GM23338 (cell line): ENCODE results near the gene TBC1D14. TPM values are rescaled to one million over a fixed set of nuclear protein-coding genes. Genes with fewer than 3 reads are reported as not detected.

Source experiments
- ATAC-seq: fragments of 200-7000 bp; cut with Tn5 transposase; 3 replicates; pipeline ENCODE4 v1.9.1; 2020
- DNase-seq: peaks from one replicate; pipeline ENCODE4 v3.0.0-alpha.2; 2015; ENCODE audit warnings: low spot score
- H2AFZ ChIP-seq: fragments of 200-600 bp; sonication (generic); 2 replicates; pipeline ENCODE4 v1.8.0; 2016; ENCODE audit warnings: antibody characterized with exemption, mild to moderate bottlenecking, moderate library complexity
- H3F3A ChIP-seq: fragments of 200-600 bp; sonication (generic); replicated peaks from 2 replicates; pipeline ENCODE4 v1.8.0; 2017; ENCODE audit warnings: antibody characterized with exemption, mixed run types, low read depth
- H3K27ac ChIP-seq: fragments of 200-600 bp; sonication (generic); 2 replicates; pipeline ENCODE4 v1.6.1; 2016; ENCODE audit warnings: low read depth
- H3K27me3 ChIP-seq: fragments of 200-600 bp; sonication (generic); 2 replicates; pipeline ENCODE4 v1.8.0; 2016; ENCODE audit warnings: mild to moderate bottlenecking, mixed run types, moderate library complexity; ENCODE audit not compliant: insufficient read depth
- H3K36me3 ChIP-seq: fragments of 200-600 bp; sonication (generic); 2 replicates; pipeline ENCODE4 v1.8.0; 2016; ENCODE audit warnings: mild to moderate bottlenecking; ENCODE audit not compliant: insufficient read depth
- H3K4me1 ChIP-seq: fragments of 200-600 bp; sonication (generic); 2 replicates; pipeline ENCODE4 v1.8.0; 2016; ENCODE audit warnings: mild to moderate bottlenecking, moderate library complexity; ENCODE audit not compliant: insufficient read depth
- H3K4me2 ChIP-seq: fragments of 200-600 bp; sonication (generic); 2 replicates; pipeline ENCODE4 v1.7.1; 2017; ENCODE audit warnings: mixed run types
- H3K4me3 ChIP-seq: fragments of 200-600 bp; sonication (generic); 2 replicates; pipeline ENCODE4 v1.6.1; 2016; ENCODE audit warnings: mixed run types
- H3K79me2 ChIP-seq: fragments of 200-600 bp; sonication (generic); replicated peaks from 2 replicates; pipeline ENCODE4 v1.8.0; 2017; ENCODE audit warnings: mild to moderate bottlenecking; ENCODE audit not compliant: insufficient read depth
- H3K9me2 ChIP-seq: fragments of 200-600 bp; sonication (generic); 2 replicates; pipeline ENCODE4 v1.8.0; 2017; ENCODE audit not compliant: insufficient read depth
- H4K20me1 ChIP-seq: fragments of 200-600 bp; sonication (generic); replicated peaks from 2 replicates; pipeline ENCODE4 v1.8.0; 2017; ENCODE audit warnings: mild to moderate bottlenecking; ENCODE audit not compliant: insufficient read depth
- H3K27ac Mint-ChIP-seq: 2 replicates; pipeline ENCODE4 v1.8.0; 2020; ENCODE audit warnings: inconsistent platforms, mild to moderate bottlenecking, moderate library complexity, mixed read lengths
- H3K27me3 Mint-ChIP-seq: 3 replicates; pipeline ENCODE4 v1.8.0; 2022; ENCODE audit warnings: low read depth, mild to moderate bottlenecking, moderate library complexity, mixed read lengths, inconsistent platforms; ENCODE audit not compliant: insufficient read depth, poor library complexity
- H3K36me3 Mint-ChIP-seq: 3 replicates; pipeline ENCODE4 v1.8.0; 2021; ENCODE audit warnings: low read depth, mild to moderate bottlenecking, inconsistent platforms, moderate library complexity, mixed read lengths
- H3K4me1 Mint-ChIP-seq: 3 replicates; pipeline ENCODE4 v1.8.0; 2020; ENCODE audit warnings: mild to moderate bottlenecking, inconsistent platforms, mixed read lengths
- H3K4me3 Mint-ChIP-seq: 3 replicates; pipeline ENCODE4 v1.8.0; 2021; ENCODE audit warnings: moderate library complexity, mild to moderate bottlenecking, inconsistent platforms, mixed read lengths
- H3K9me3 Mint-ChIP-seq: 3 replicates; pipeline ENCODE4 v1.8.0; 2020; ENCODE audit warnings: moderate library complexity, mild to moderate bottlenecking, inconsistent platforms, mixed read lengths
- ETS1 ChIP-seq: IDR thresholded peaks from 2 replicates; pipeline ENCODE4 v1.6.1; 2016; ENCODE audit warnings: antibody characterized with exemption
- EZH2phosphoT487 ChIP-seq: fragments of 200-600 bp; sonication (generic); IDR thresholded peaks from one replicate; pipeline ENCODE4 v1.8.1; 2018; ENCODE audit warnings: antibody characterized with exemption; ENCODE audit not compliant: unreplicated experiment
- POLR2AphosphoS5 ChIP-seq: IDR thresholded peaks from 2 replicates; pipeline ENCODE4 v1.6.1; 2016; ENCODE audit warnings: antibody characterized with exemption, low read depth
- ZNF114 ChIP-seq: fragments of 250-450 bp; sonication (Bioruptor Pico); IDR thresholded peaks from 2 replicates; pipeline ENCODE4 v1.5.0; 2020; ENCODE audit warnings: mild to moderate bottlenecking, moderate library complexity
- polyA plus RNA-seq: library from polyadenylated mRNA; unstranded; fragments of >200 nt; fragmentation: Nextera tagmentation; extraction: Ambion mirVana; gene quantifications from 2 replicates; pipeline ENCODE4 v1.2.1, GENCODE V29; 2016
- total RNA-seq: library from RNA; depleted of rRNA; stranded (reverse); fragments of >200 nt; shearing (Covaris generic); gene quantifications from 2 replicates; pipeline ENCODE4 v1.2.3, GENCODE V29; 2014
- TF ChIP-seq, protein P1 (sequence below): IDR thresholded peaks from one replicate; pipeline ENCODE4 v1.6.1; 2018; ENCODE audit warnings: antibody characterized with exemption; ENCODE audit not compliant: unreplicated experiment

TBC1D14 gene
- total and polyA plus RNA-seq, 2 experiments from 2014 or later, result 18.2 to 59.7 TPM

DNA sequence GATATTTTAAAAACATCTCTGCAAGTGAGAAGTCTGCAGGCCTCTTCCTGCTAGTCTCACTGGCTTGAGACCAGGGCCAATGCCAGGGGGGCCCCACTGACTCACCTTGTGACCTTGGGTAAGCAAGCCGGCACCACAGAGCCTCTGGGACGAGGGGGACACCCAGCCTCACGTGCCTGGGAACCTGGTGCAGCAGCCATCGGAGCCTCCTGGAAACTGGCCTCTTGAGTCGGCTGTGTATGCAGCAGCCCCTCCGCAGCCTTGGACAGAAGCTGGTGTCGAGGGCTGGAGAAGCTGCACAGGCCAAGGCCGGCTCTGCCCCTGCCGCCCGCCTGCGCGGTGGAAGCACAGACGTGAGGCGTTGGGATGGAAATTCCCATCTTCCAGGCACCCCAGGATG, 142.3 kb downstream of the TBC1D14 start:
- Mint-ChIP-seq H3K4me3 (no peak overlapping the region), H3K36me3 (peaks cover 5% of the 10 kb centered on the region)
- peaks cover 25% of the 10 kb centered on the region for H4K20me1 ChIP-seq

GRCh38 chr4:7052313-7052712, 142.7 kb downstream of the TBC1D14 start:
- H3K27ac ChIP-seq, result no peak overlapping the region
- H3K4me3 ChIP-seq, result no peak overlapping the region
- no peaks in the 10 kb centered on the region for H3F3A ChIP-seq
- H3K79me2 ChIP-seq, result peaks cover 29% of the 10 kb centered on the region
- no peaks in the 10 kb centered on the region for H3K4me1 ChIP-seq
- Mint-ChIP-seq H3K4me1 (peaks cover 23% of the 10 kb centered on the region), H3K36me3 (peaks cover 5% of the 10 kb centered on the region), H3K27ac (no peak overlapping the region), H3K4me3 (no peak overlapping the region), H3K27me3 (peaks cover 5% of the 10 kb centered on the region), H3K9me3 (no peaks in the 10 kb centered on the region; the same call in 2 of the 3 replicates)
- H3K9me2 ChIP-seq, result no peaks in the 10 kb centered on the region
- no peaks in the 10 kb centered on the region for H3K27me3 ChIP-seq
- no peak for TF ChIP-seq POLR2AphosphoS5
- TF ChIP-seq EZH2phosphoT487, result no peak
- no peak for TF ChIP-seq ETS1
- TF ChIP-seq, protein P1, sequence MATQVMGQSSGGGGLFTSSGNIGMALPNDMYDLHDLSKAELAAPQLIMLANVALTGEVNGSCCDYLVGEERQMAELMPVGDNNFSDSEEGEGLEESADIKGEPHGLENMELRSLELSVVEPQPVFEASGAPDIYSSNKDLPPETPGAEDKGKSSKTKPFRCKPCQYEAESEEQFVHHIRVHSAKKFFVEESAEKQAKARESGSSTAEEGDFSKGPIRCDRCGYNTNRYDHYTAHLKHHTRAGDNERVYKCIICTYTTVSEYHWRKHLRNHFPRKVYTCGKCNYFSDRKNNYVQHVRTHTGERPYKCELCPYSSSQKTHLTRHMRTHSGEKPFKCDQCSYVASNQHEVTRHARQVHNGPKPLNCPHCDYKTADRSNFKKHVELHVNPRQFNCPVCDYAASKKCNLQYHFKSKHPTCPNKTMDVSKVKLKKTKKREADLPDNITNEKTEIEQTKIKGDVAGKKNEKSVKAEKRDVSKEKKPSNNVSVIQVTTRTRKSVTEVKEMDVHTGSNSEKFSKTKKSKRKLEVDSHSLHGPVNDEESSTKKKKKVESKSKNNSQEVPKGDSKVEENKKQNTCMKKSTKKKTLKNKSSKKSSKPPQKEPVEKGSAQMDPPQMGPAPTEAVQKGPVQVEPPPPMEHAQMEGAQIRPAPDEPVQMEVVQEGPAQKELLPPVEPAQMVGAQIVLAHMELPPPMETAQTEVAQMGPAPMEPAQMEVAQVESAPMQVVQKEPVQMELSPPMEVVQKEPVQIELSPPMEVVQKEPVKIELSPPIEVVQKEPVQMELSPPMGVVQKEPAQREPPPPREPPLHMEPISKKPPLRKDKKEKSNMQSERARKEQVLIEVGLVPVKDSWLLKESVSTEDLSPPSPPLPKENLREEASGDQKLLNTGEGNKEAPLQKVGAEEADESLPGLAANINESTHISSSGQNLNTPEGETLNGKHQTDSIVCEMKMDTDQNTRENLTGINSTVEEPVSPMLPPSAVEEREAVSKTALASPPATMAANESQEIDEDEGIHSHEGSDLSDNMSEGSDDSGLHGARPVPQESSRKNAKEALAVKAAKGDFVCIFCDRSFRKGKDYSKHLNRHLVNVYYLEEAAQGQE, result no peak
- H4K20me1 ChIP-seq, result peaks cover 21% of the 10 kb centered on the region
- no peaks in the 10 kb centered on the region for H3K36me3 ChIP-seq
- no peak overlapping the region for H2AFZ ChIP-seq
- H3K4me2 ChIP-seq, result no peak overlapping the region
- ATAC-seq (no peak), DNase-seq (no peak)

More for the DNA sequence above, 142.3 kb downstream of the TBC1D14 start:
- no peak overlapping the region for H3K4me2 ChIP-seq
- H3K4me3 ChIP-seq, result no peak overlapping the region
- no peaks in the 10 kb centered on the region for H3K9me2 ChIP-seq
- H2AFZ ChIP-seq, result no peak overlapping the region
- H3K4me1 Mint-ChIP-seq, result peaks cover 27% of the 10 kb centered on the region
- no peak for TF ChIP-seq ETS1
- no peak for TF ChIP-seq ZNF114 (CRISPR knock-in tag)
- no peaks in the 10 kb centered on the region; the same call in 2 of the 3 replicates for H3K9me3 Mint-ChIP-seq
- H3K27ac ChIP-seq, result no peak overlapping the region
- ATAC-seq, result no peak
- no peaks in the 10 kb centered on the region for H3K4me1 ChIP-seq
- no peaks in the 10 kb centered on the region for H3K27me3 ChIP-seq
- no peak for DNase-seq
- no peaks in the 10 kb centered on the region for H3K36me3 ChIP-seq
- H3K79me2 ChIP-seq, result peaks cover 33% of the 10 kb centered on the region
- H3K27me3 Mint-ChIP-seq, result peaks cover 7% of the 10 kb centered on the region
- H3K27ac Mint-ChIP-seq, result no peak overlapping the region
- H3F3A ChIP-seq, result no peaks in the 10 kb centered on the region
